Glutamatergic neuron (in vitro differentiated cells): ENCODE results near the gene DLG2. TPM values are rescaled to one million over a fixed set of nuclear protein-coding genes. Genes with fewer than 3 reads are reported as not detected.
"Not testable (repeated sequence)": the region's sequence is repeated elsewhere in the genome, so short reads cannot be mapped to it uniquely, and the experiment has no call there.

Experiments used
- DNase-seq: peaks from one replicate; pipeline ENCODE4 v3.0.0; 2022
- H3K27ac Mint-ChIP-seq: one replicate; pipeline ENCODE4 v1.8.0; 2020; ENCODE audit warnings: mild to moderate bottlenecking, mixed read lengths, inconsistent platforms; ENCODE audit not compliant: unreplicated experiment
- H3K27me3 Mint-ChIP-seq: one replicate; pipeline ENCODE4 v1.8.0; 2020; ENCODE audit warnings: mild to moderate bottlenecking, moderate library complexity, mixed read lengths, inconsistent platforms; ENCODE audit not compliant: unreplicated experiment
- H3K36me3 Mint-ChIP-seq: one replicate; pipeline ENCODE4 v1.8.0; 2020; ENCODE audit warnings: mild to moderate bottlenecking, mixed read lengths, inconsistent platforms; ENCODE audit not compliant: unreplicated experiment
- H3K4me1 Mint-ChIP-seq: one replicate; pipeline ENCODE4 v1.8.0; 2020; ENCODE audit warnings: mild to moderate bottlenecking, low read depth, mixed read lengths, inconsistent platforms; ENCODE audit not compliant: unreplicated experiment
- H3K4me3 Mint-ChIP-seq: one replicate; pipeline ENCODE4 v1.8.0; 2020; ENCODE audit warnings: mild to moderate bottlenecking, mixed read lengths, inconsistent platforms; ENCODE audit not compliant: unreplicated experiment
- H3K9me3 Mint-ChIP-seq: one replicate; pipeline ENCODE4 v1.8.0; 2020; ENCODE audit warnings: mild to moderate bottlenecking, moderate library complexity, mixed read lengths, inconsistent platforms; ENCODE audit not compliant: unreplicated experiment
- total RNA-seq: library from RNA; stranded (reverse); fragmentation: NEBNext Ultra II Directional; extraction: Animal tissue kit (Norgen Biotek cat#: 25700); gene quantifications from one replicate; pipeline ENCODE4 v1.2.1, GENCODE V29; 2021; ENCODE audit not compliant: unreplicated experiment
- TF ChIP-seq, protein P1 (sequence below): fragments of 200-600 bp; sonication (generic); IDR thresholded peaks from one replicate; pipeline ENCODE4 v1.5.0; 2021; ENCODE audit not compliant: partially characterized antibody, unreplicated experiment

The DLG2 gene
- total RNA-seq, 1 donor from 2014 or later, result 2.9 TPM

DNA sequence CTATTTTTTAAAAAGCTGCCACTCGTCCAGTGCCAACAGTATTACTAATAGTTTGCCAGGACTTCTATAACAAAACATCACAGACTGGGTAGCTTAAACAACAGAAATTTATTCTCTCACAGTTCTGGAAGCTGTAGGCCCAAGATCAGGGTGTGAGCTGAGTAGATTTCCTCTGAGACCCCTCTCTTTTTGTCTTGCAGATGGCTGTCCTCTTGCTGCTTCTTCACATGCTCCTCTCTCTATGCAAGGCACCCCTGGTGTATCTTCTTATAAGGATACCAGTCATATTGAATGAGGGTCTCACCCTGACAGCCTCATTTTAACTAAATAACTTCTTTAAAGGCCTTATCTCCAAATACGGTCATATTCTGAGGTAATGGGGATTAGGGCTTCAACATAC lies 390.9 kb downstream of the DLG2 start:
- Mint-ChIP-seq H3K4me1 (no peaks in the 10 kb centered on the region), H3K4me3 (no peak overlapping the region), H3K27ac (no peak overlapping the region), H3K9me3 (peaks cover 2% of the 10 kb centered on the region), H3K27me3 (peaks cover 1% of the 10 kb centered on the region), H3K36me3 (no peaks in the 10 kb centered on the region)
- no peak for DNase-seq
- TF ChIP-seq, protein P1, sequence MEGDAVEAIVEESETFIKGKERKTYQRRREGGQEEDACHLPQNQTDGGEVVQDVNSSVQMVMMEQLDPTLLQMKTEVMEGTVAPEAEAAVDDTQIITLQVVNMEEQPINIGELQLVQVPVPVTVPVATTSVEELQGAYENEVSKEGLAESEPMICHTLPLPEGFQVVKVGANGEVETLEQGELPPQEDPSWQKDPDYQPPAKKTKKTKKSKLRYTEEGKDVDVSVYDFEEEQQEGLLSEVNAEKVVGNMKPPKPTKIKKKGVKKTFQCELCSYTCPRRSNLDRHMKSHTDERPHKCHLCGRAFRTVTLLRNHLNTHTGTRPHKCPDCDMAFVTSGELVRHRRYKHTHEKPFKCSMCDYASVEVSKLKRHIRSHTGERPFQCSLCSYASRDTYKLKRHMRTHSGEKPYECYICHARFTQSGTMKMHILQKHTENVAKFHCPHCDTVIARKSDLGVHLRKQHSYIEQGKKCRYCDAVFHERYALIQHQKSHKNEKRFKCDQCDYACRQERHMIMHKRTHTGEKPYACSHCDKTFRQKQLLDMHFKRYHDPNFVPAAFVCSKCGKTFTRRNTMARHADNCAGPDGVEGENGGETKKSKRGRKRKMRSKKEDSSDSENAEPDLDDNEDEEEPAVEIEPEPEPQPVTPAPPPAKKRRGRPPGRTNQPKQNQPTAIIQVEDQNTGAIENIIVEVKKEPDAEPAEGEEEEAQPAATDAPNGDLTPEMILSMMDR, result no peak

DNA sequence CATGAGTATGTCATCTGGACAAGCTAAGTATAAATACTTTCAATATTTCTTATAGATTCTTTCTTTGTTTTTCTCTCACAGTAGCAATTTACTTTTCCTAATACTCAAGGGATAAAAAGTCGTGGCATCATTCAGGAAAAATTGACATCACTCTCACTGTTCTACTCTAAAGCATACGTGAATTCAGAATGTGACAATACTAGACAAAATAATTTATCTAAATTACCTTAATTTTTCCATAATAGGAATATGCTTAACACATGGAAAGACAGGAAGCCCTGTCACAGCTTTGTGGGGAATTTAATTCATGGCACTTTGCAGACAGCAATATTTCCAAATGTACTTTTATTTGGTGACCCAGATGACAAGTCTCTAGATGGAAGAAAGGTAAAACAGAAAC lies 394.6 kb downstream of the DLG2 start:
- Mint-ChIP-seq H3K9me3 (no peaks in the 10 kb centered on the region), H3K27me3 (peaks cover 1% of the 10 kb centered on the region), H3K27ac (no peak overlapping the region), H3K4me1 (no peaks in the 10 kb centered on the region), H3K36me3 (no peaks in the 10 kb centered on the region), H3K4me3 (no peak overlapping the region)
- TF ChIP-seq, protein P1, result no peak
- DNase-seq, result no peak

GRCh38 chr11:85231588-85231987 lies 395.6 kb downstream of the DLG2 start:
- H3K4me3 Mint-ChIP-seq, result no peak overlapping the region
- peaks cover 1% of the 10 kb centered on the region for H3K27me3 Mint-ChIP-seq
- no peak for DNase-seq
- H3K36me3 Mint-ChIP-seq, result no peaks in the 10 kb centered on the region
- H3K4me1 Mint-ChIP-seq, result no peaks in the 10 kb centered on the region
- no peaks in the 10 kb centered on the region for H3K9me3 Mint-ChIP-seq
- TF ChIP-seq, protein P1, result no peak
- H3K27ac Mint-ChIP-seq, result no peak overlapping the region

- not testable (repeated sequence) for H3K4me3 Mint-ChIP-seq, DNase-seq, H3K9me3 Mint-ChIP-seq, H3K27me3 Mint-ChIP-seq, H3K4me1 Mint-ChIP-seq, H3K27ac Mint-ChIP-seq, H3K36me3 Mint-ChIP-seq
These were observed 397.4 kb downstream of the DLG2 start for GRCh38 chr11:85229723-85230122.

- H3K9me3 Mint-ChIP-seq, result peaks cover 2% of the 10 kb centered on the region
- peaks cover 2% of the 10 kb centered on the region for H3K27me3 Mint-ChIP-seq
- H3K4me1 Mint-ChIP-seq, result no peaks in the 10 kb centered on the region
- H3K4me3 Mint-ChIP-seq, result no peak overlapping the region
- DNase-seq, result no peak
- H3K27ac Mint-ChIP-seq, result no peak overlapping the region
- peaks cover 4% of the 10 kb centered on the region for H3K36me3 Mint-ChIP-seq
- TF ChIP-seq, protein P1, result no peak
These were observed 430.2 kb downstream of the DLG2 start for GRCh38 chr11:85196968-85197367.

GRCh38 chr11:85195934-85196333 lies 431.2 kb downstream of the DLG2 start:
- Mint-ChIP-seq H3K36me3 (no peaks in the 10 kb centered on the region), H3K27me3 (no peaks in the 10 kb centered on the region), H3K9me3 (no peaks in the 10 kb centered on the region), H3K4me1 (no peaks in the 10 kb centered on the region), H3K4me3 (no peak overlapping the region), H3K27ac (no peak overlapping the region)
- DNase-seq, result no peak
- TF ChIP-seq, protein P1, result no peak
